Peyer's patch (tissue), 4 donors: Measurements from ENCODE around the gene DALRD3.

Experiments used
- CTCF ChIP-seq, 6 experiments: fragments of 450-650 bp in 4 of 6; fragments of 200-600 bp in 2 of 6; sonication (generic) in 1 of 6; IDR thresholded peaks; one replicate each; pipeline ENCODE4 v1.5.1; 2017 to 2019; ENCODE audit warnings: antibody characterized with exemption in 6 of 6, mild to moderate bottlenecking in 3 of 6, moderate library complexity in 1 of 6
- POLR2A ChIP-seq, 2 donors: fragments of 450-650 bp; IDR thresholded peaks; one replicate each; pipeline ENCODE4 v1.5.1; 2017; ENCODE audit warnings: antibody characterized with exemption in 2 of 2, mild to moderate bottlenecking in 2 of 2, moderate library complexity in 2 of 2

GRCh38 chr3:48966876-48967361 lies 51.5 kb downstream of the DALRD3 start:
- TF ChIP-seq CTCF (IDR thresholded peaks at IDR 0.05) (no peak), POLR2A (IDR thresholded peaks at IDR 0.05) (no peak)
